ENCODE data around the gene GPR3. TPM values are rescaled to one million over a fixed set of nuclear protein-coding genes. Genes with fewer than 3 reads are reported as not detected.
"Not testable (repeated sequence)": the region's sequence is repeated elsewhere in the genome, so short reads cannot be mapped to it uniquely, and the experiment has no call there.

GPR3 gene
- total RNA-seq, 3 donors from 2014 or later: 0.14 TPM; not detected in 2

GRCh38 chr1:27383661-27384060 is 8.8 kb upstream of the GPR3 start:
- no peak overlapping the region for H3K4me3 ChIP-seq
- no peaks in the 10 kb centered on the region for H3K36me3 ChIP-seq (ENCODE audit: low read depth)
- no peaks in the 10 kb centered on the region for H3K4me1 ChIP-seq (ENCODE audit: low read depth)
- DNase-seq (no peak), ATAC-seq (no peak)
- intact Hi-C loops (cut with DNase I, micrococcal nuclease): no loop called here
- no peaks in the 10 kb centered on the region for H3K9me3 ChIP-seq
- TF ChIP-seq, protein P1, sequence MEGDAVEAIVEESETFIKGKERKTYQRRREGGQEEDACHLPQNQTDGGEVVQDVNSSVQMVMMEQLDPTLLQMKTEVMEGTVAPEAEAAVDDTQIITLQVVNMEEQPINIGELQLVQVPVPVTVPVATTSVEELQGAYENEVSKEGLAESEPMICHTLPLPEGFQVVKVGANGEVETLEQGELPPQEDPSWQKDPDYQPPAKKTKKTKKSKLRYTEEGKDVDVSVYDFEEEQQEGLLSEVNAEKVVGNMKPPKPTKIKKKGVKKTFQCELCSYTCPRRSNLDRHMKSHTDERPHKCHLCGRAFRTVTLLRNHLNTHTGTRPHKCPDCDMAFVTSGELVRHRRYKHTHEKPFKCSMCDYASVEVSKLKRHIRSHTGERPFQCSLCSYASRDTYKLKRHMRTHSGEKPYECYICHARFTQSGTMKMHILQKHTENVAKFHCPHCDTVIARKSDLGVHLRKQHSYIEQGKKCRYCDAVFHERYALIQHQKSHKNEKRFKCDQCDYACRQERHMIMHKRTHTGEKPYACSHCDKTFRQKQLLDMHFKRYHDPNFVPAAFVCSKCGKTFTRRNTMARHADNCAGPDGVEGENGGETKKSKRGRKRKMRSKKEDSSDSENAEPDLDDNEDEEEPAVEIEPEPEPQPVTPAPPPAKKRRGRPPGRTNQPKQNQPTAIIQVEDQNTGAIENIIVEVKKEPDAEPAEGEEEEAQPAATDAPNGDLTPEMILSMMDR (IDR thresholded peaks at IDR 0.05): no peak

GRCh38 chr1:27384797-27385196 is 7.6 kb upstream of the GPR3 start:
- not testable (repeated sequence) for DNase-seq; H3K4me1 ChIP-seq (ENCODE audit: low read depth); ATAC-seq; H3K9me3 ChIP-seq; H3K4me3 ChIP-seq; H3K36me3 ChIP-seq (ENCODE audit: low read depth)
- intact Hi-C loops (cut with DNase I, micrococcal nuclease): loop anchor here in 1 of 2 donors (5.0 kb wide), 1 partner anchor 82 kb away; no protein-coding TSS in a partner anchor

- Histone ChIP-seq H3K4me3 (no peak overlapping the region), H3K4me1 (ENCODE audit: low read depth) (peaks cover 15% of the 10 kb centered on the region), H3K9me3 (no peaks in the 10 kb centered on the region), H3K36me3 (ENCODE audit: low read depth) (no peaks in the 10 kb centered on the region)
- ATAC-seq: peak; percentile 56
- DNase-seq: peak in 2 of 3 donors; percentile 83 to 90
- TF ChIP-seq, protein P1 (IDR thresholded peaks at IDR 0.05): peak; percentile 82
- intact Hi-C loops (cut with DNase I, micrococcal nuclease): loop anchor here in 1 of 2 donors (5.0 kb wide), 1 partner anchor 86 kb away; no protein-coding TSS in a partner anchor
Measured at GRCh38 chr1:27388337-27389005, 4.0 kb upstream of the GPR3 start.

- Histone ChIP-seq H3K4me3 (no peak overlapping the region), H3K9me3 (no peaks in the 10 kb centered on the region), H3K36me3 (ENCODE audit: low read depth) (no peaks in the 10 kb centered on the region), H3K4me1 (ENCODE audit: low read depth) (peaks cover 15% of the 10 kb centered on the region)
- intact Hi-C loops (cut with DNase I, micrococcal nuclease): loop anchor here (5.0 kb wide), 2 partner anchors 34 to 89 kb away; no protein-coding TSS in a partner anchor
- TF ChIP-seq, protein P1 (IDR thresholded peaks at IDR 0.05): no peak
- ATAC-seq (peak; percentile 34), DNase-seq (peak in 2 of 3 donors; percentile 53 to 59)
Measured at GRCh38 chr1:27391511-27392095, 819 bp upstream of the GPR3 start.

DNA sequence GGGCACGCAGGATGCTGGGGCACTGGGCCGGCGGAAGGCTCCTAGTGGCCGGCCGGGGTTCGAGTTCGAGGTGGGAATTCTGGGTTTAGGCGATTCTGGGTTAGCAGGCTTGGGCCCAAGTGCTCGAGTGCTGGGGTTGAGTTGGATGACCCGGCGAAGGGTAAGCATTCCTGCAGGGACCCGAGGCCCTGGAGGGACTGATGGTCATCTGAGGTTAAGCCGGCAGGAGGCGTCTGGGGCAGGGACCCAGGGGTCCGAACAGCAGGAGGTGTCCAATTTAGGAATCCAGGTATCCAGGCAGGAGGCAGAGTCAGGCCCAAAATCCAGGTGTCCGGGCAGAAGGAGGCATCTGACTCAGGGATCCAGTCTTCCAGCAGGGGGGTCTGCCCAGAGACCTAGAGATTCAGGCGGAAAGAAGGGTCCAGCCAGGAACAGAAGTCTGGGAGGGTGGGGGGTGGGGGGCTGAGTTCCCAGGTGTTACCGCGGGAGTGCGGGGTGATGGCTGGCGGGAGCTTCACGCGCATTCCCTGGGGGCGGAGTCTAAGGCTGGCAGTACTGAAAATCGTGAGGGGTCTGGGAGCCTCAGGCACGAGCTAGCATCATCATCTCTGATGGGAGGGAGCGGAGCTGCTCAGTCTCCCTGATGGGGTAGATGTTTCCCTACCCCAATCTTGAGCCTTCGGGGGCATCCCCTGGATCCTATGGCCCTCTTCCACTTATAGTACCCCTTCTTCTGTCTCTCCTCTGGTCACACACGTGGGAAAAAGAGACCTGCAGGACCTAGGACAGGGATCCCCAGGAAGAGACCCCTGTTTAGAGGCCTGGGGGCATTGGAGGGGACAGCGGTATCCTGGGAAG is 585 bp downstream of the GPR3 start:
- H3K36me3 ChIP-seq (ENCODE audit: low read depth): no peaks in the 10 kb centered on the region
- intact Hi-C loops (cut with DNase I, micrococcal nuclease): loop anchor here (5.0 kb wide), 2 partner anchors 36 to 91 kb away; no protein-coding TSS in a partner anchor
- ATAC-seq: peak; percentile 1
- H3K4me3 ChIP-seq: no peak overlapping the region
- no peak for DNase-seq
- TF ChIP-seq, protein P1 (IDR thresholded peaks at IDR 0.05): no peak
- H3K4me1 ChIP-seq (ENCODE audit: low read depth): peaks cover 17% of the 10 kb centered on the region
- H3K9me3 ChIP-seq: no peaks in the 10 kb centered on the region

Data from mucosa of descending colon (tissue), 3 donors.